ENCODE measurements around the gene NUTF2. TPM values are rescaled to one million over a fixed set of nuclear protein-coding genes. Genes with fewer than 3 reads are reported as not detected.

The NUTF2 gene
- total and polyA plus RNA-seq, 2 of the 8 experiments (the other 6 are each of a cell fraction or from before 2014, with no cell fraction given): 219 to 377 TPM

DNA sequence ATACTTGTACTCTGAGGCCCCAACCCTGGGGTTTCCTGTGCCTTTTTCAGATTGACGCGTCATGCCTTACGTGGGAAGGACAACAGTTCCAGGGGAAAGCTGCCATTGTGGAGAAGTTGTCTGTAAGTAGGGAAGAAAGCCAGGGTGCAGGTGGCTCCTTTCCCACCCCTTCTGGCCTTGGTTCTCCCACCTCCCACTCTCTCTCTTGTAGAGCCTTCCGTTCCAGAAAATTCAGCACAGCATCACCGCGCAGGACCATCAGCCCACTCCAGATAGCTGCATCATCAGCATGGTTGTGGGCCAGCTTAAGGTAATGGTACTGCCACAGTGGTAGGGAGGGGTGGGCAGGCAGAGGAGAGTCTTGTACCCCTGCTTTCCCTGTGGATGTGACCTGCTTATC lies 21.6 kb downstream of the NUTF2 start:
- no peak overlapping the region for H2BK120ac ChIP-seq (replicated peaks; ENCODE audit: low read depth, low read length)
- CTCF ChIA-PET (ENCODE audit: partially characterized antibody): interaction anchor here (0.9 to 12.2 kb wide), 7 partner anchors 15 to 197 kb away, joined by 3 to 123 read pairs (median 4); partner anchors contain the start of genes CENPT and NUTF2
- H2BK5ac ChIP-seq (ENCODE audit: low read depth, low read length): no peak overlapping the region
- H3K36me3 ChIP-seq (ENCODE audit: control insufficient read depth in 2 of 4, insufficient read depth in 4 of 4, low read length in 3 of 4): peaks cover 14 to 51% (median 28%) of the 10 kb centered on the region in 4 experiments
- no peak overlapping the region for H2BK15ac ChIP-seq (ENCODE audit: low read length)
- H4K8ac ChIP-seq (ENCODE audit: extremely low read depth, insufficient read depth, low read length): no peak overlapping the region
- H2AFZ ChIP-seq (ENCODE audit: low read length): no peak overlapping the region
- H3K9ac ChIP-seq (replicated peaks in 1 of 4; ENCODE audit: extremely low read depth in 1 of 4, low read depth in 3 of 4, low read length in 3 of 4): no peak overlapping the region
- H3K18ac ChIP-seq (ENCODE audit: extremely low read depth, low read length): no peak overlapping the region
- peaks cover 10 to 16% of the 10 kb centered on the region in 2 experiments for H4K20me1 ChIP-seq (replicated peaks in 1 of 2; ENCODE audit: control insufficient read depth in 1 of 2, insufficient read depth in 2 of 2, low read length in 2 of 2)
- WGBS, 2 experiments (ENCODE audit: extremely low coverage in 1 of 2, insufficient coverage in 1 of 2, insufficient read length in 1 of 2, insufficient replicate concordance in 2 of 2, low coverage in 1 of 2, low lambda C conversion rate in 2 of 2, missing lambda C conversion rate in 1 of 2): 98% methylated on average over 6 of the region's 6 CpGs; no CpG with 5 or more reads in 1 of the 2 experiments
- no peak overlapping the region for H2BK20ac ChIP-seq (ENCODE audit: low read length)
- H3K79me1 ChIP-seq (ENCODE audit: low read depth, low read length): peaks cover 7% of the 10 kb centered on the region
- TF ChIP-seq SUZ12 (IDR thresholded peaks at IDR 0.05; ENCODE audit: low read length): no peak
- no peak for TF ChIP-seq SIN3A (conservative IDR thresholded peaks at IDR 0.05 in 1 of 2, IDR thresholded peaks at IDR 0.05 in 1 of 2; ENCODE audit: low read depth in 1 of 2, low read length in 2 of 2)
- TF ChIP-seq SIRT6 (IDR thresholded peaks at IDR 0.05; ENCODE audit: low read length): no peak
- TF ChIP-seq JUND (IDR thresholded peaks at IDR 0.05; ENCODE audit: low read length): no peak
- TF ChIP-seq TAF7 (optimal IDR thresholded peaks at IDR 0.05; ENCODE audit: borderline replicate concordance, low read depth, low read length): no peak
- TF ChIP-seq KDM5A (IDR thresholded peaks at IDR 0.05; ENCODE audit: low read length): no peak
- TF ChIP-seq CBX8 (IDR thresholded peaks at IDR 0.05; ENCODE audit: borderline replicate concordance, low read depth, low read length): no peak
- H2AK5ac ChIP-seq (ENCODE audit: low read depth, low read length): no peak overlapping the region
- DNase-seq (ENCODE audit: low read depth in 1 of 2, low spot score in 2 of 2) (no peak), FAIRE-seq (no peak)
- H4K91ac ChIP-seq (replicated peaks; ENCODE audit: insufficient read length, low read length): peak overlapping the region; percentile 46
- H3K56ac ChIP-seq (replicated peaks; ENCODE audit: insufficient read length, low read depth, low read length): no peak overlapping the region
- H3K4me2 ChIP-seq (ENCODE audit: insufficient read depth in 1 of 2, low read depth in 2 of 2, low read length in 2 of 2): no peak overlapping the region
- H4K5ac ChIP-seq (ENCODE audit: insufficient read length, low read depth, low read length): no peak overlapping the region
- POLR2A ChIA-PET (ENCODE audit: partially characterized antibody): interaction anchor here (0.6 to 1.0 kb wide), 2 partner anchors 9 to 210 kb away, joined by 3 read pairs; no protein-coding TSS in a partner anchor
- H3K4me3 ChIP-seq (ENCODE audit: extremely low read depth in 1 of 4, insufficient read depth in 2 of 4, low read depth in 3 of 4, low read length in 4 of 4): no peak overlapping the region
- no peaks in the 10 kb centered on the region for H3K27me3 ChIP-seq (replicated peaks in 1 of 4; ENCODE audit: control insufficient read depth in 3 of 4, extremely low read depth in 1 of 4, insufficient read depth in 3 of 4, low read length in 3 of 4)
- H3K4ac ChIP-seq (replicated peaks; ENCODE audit: insufficient read length, low read depth, low read length): no peak overlapping the region
- H3K9me3 ChIP-seq (ENCODE audit: insufficient read depth in 2 of 2, low read depth in 1 of 2, low read length in 1 of 2): no peaks in the 10 kb centered on the region
- no peak overlapping the region for H3K14ac ChIP-seq (ENCODE audit: insufficient read length)
- no peak overlapping the region for H2BK12ac ChIP-seq (ENCODE audit: low read depth, low read length)
- no peak overlapping the region for H3K23ac ChIP-seq (ENCODE audit: insufficient read length)
- no peaks in the 10 kb centered on the region; a peak in 2 of 7 replicates for H3K4me1 ChIP-seq (replicated peaks in 1 of 4; ENCODE audit: control insufficient read depth in 3 of 4, insufficient read depth in 4 of 4, low read length in 3 of 4)
- H3K23me2 ChIP-seq (ENCODE audit: low read depth, low read length): peaks cover 2% of the 10 kb centered on the region; the same call in 1 of the 2 replicates
- no peak overlapping the region for H3K27ac ChIP-seq (ENCODE audit: low read depth, low read length)
- peaks cover 0 to 9% of the 10 kb centered on the region in 2 experiments; a peak in 2 of 4 replicates for H3K79me2 ChIP-seq (ENCODE audit: control insufficient read depth in 1 of 2, insufficient read depth in 2 of 2, low read length in 2 of 2)
